IMR-90 (cell line): ENCODE data around the gene NT5C1A. TPM values are rescaled to one million over a fixed set of nuclear protein-coding genes. Genes with fewer than 3 reads are reported as not detected.

Experiments used
- ATAC-seq: fragments of 200-7000 bp; cut with Tn5 transposase; 2 replicates; pipeline ENCODE4 v1.9.1; 2020; ENCODE audit warnings: low read depth, mild to moderate bottlenecking, moderate library complexity
- BruUV-seq: library from RNA; stranded (reverse); fragments of 400-500 nt; replicated peaks from 2 replicates; lab custom pipeline; 2021; lab: Mats Ljungman, UMichigan
- CTCF ChIA-PET: fragments of 300-600 bp; formaldehyde crosslinking; extraction: SDS; loops from one replicate; lab custom pipeline; 2021; ENCODE audit warnings: antibody characterized with exemption; lab: Yijun Ruan, JAX
- POLR2A ChIA-PET: fragments of 300-600 bp; sonication (Branson Sonifier 250); formaldehyde crosslinking; loops from one replicate; lab custom pipeline; 2022; ENCODE audit warnings: antibody characterized with exemption; ENCODE audit not compliant: unreplicated experiment; lab: Charles Lee
- DNase-seq: peaks from one replicate; pipeline ENCODE4 v3.0.0; 2013
- H2AFZ ChIP-seq: replicated peaks from 2 replicates; pipeline ENCODE3; 2013; ENCODE audit warnings: low read length, mild to moderate bottlenecking; ENCODE audit not compliant: poor library complexity
- H2AK5ac ChIP-seq: 2 replicates; pipeline ENCODE4 v1.6.1; 2013; ENCODE audit warnings: low read depth, low read length, inconsistent platforms
- H2AK9ac ChIP-seq: replicated peaks from 2 replicates; pipeline ENCODE3; 2013; ENCODE audit warnings: mild to moderate bottlenecking, low read depth, low read length, moderate library complexity; ENCODE audit not compliant: poor library complexity
- H2BK120ac ChIP-seq: 2 replicates; pipeline ENCODE4 v1.6.1; 2013; ENCODE audit warnings: low read depth, low read length, inconsistent platforms
- H2BK15ac ChIP-seq: 3 replicates; pipeline ENCODE4 v1.6.1; 2013; ENCODE audit warnings: low read depth, low read length, inconsistent platforms
- H2BK20ac ChIP-seq: 2 replicates; pipeline ENCODE4 v1.6.1; 2013; ENCODE audit warnings: low read depth, mild to moderate bottlenecking, inconsistent platforms, low read length, moderate library complexity
- H2BK5ac ChIP-seq: 2 replicates; pipeline ENCODE4 v1.6.1; 2013; ENCODE audit warnings: mild to moderate bottlenecking, low read depth, low read length, inconsistent platforms; ENCODE audit not compliant: poor library complexity, severe bottlenecking
- H3K14ac ChIP-seq: replicated peaks from 2 replicates; pipeline ENCODE4 v1.6.1; 2013; ENCODE audit warnings: low read depth, low read length, inconsistent platforms
- H3K18ac ChIP-seq: 2 replicates; pipeline ENCODE4 v1.6.1; 2013; ENCODE audit warnings: low read depth, low read length, control low read depth
- H3K23ac ChIP-seq: 2 replicates; pipeline ENCODE4 v1.6.1; 2013; ENCODE audit warnings: low read depth, low read length, inconsistent platforms
- H3K27ac ChIP-seq: 2 replicates; pipeline ENCODE4 v1.5.1; 2013; ENCODE audit warnings: mild to moderate bottlenecking, control low read depth, low read length; ENCODE audit not compliant: insufficient read depth
- H3K27me3 ChIP-seq: 2 replicates; pipeline ENCODE4 v1.6.1; 2013; ENCODE audit warnings: low read length; ENCODE audit not compliant: control insufficient read depth, insufficient read depth
- H3K36me3 ChIP-seq: 2 replicates; pipeline ENCODE4 v1.6.1; 2013; ENCODE audit warnings: low read length, mixed read lengths; ENCODE audit not compliant: control insufficient read depth, insufficient read depth
- H3K4ac ChIP-seq: 2 replicates; pipeline ENCODE4 v1.6.1; 2013; ENCODE audit warnings: low read depth, low read length, inconsistent platforms
- H3K4me1 ChIP-seq: 2 replicates; pipeline ENCODE4 v1.6.1; 2013; ENCODE audit warnings: low read length, mixed read lengths; ENCODE audit not compliant: control insufficient read depth, insufficient read depth
- H3K4me2 ChIP-seq: 2 replicates; pipeline ENCODE4 v1.6.1; 2013; ENCODE audit warnings: low read depth, mild to moderate bottlenecking, control low read depth, low read length, moderate library complexity
- H3K4me3 ChIP-seq: 2 replicates; pipeline ENCODE4 v1.5.1; 2013; ENCODE audit warnings: low read depth, mild to moderate bottlenecking, control low read depth, low read length, moderate library complexity; ENCODE audit not compliant: insufficient read depth
- H3K56ac ChIP-seq: 2 replicates; pipeline ENCODE4 v1.6.1; 2013; ENCODE audit warnings: low read length, inconsistent platforms; ENCODE audit not compliant: insufficient read depth; ENCODE audit errors: extremely low read depth
- H3K79me1 ChIP-seq, 2 experiments: 2 replicates each; pipeline ENCODE4 v1.6.1; 2013; ENCODE audit warnings: low read length in 2 of 2, inconsistent platforms in 1 of 2, low read depth in 1 of 2
- H3K9ac ChIP-seq: 2 replicates; pipeline ENCODE4 v1.6.1; 2013; ENCODE audit warnings: low read depth, low read length, control low read depth
- H3K9me1 ChIP-seq: 2 replicates; pipeline ENCODE4 v1.6.1; 2013; ENCODE audit warnings: low read length, inconsistent platforms; ENCODE audit not compliant: insufficient read depth
- H3K9me3 ChIP-seq: 2 replicates; pipeline ENCODE4 v1.6.1; 2013; ENCODE audit warnings: low read length; ENCODE audit not compliant: control insufficient read depth, insufficient read depth
- H4K20me1 ChIP-seq: 2 replicates; pipeline ENCODE4 v1.6.1; 2013; ENCODE audit warnings: low read length, inconsistent platforms; ENCODE audit not compliant: insufficient read depth
- H4K5ac ChIP-seq: 2 replicates; pipeline ENCODE4 v1.6.1; 2013; ENCODE audit warnings: mild to moderate bottlenecking, low read depth, low read length, control low read depth
- H4K8ac ChIP-seq, 2 experiments: 2 replicates each; pipeline ENCODE4 v1.6.1; 2013; ENCODE audit warnings: low read depth in 2 of 2, low read length in 2 of 2, control low read depth in 1 of 2, inconsistent platforms in 1 of 2
- H4K91ac ChIP-seq: 2 replicates; pipeline ENCODE4 v1.6.1; 2013; ENCODE audit warnings: low read depth, low read length, inconsistent platforms; ENCODE audit not compliant: insufficient read depth
- BHLHE40 ChIP-seq: fragments of 150-350 bp; IDR thresholded peaks from 2 replicates; pipeline ENCODE4 v1.6.1; 2016; ENCODE audit warnings: mild to moderate bottlenecking, low read depth, low read length
- CEBPB ChIP-seq: IDR thresholded peaks from 2 replicates; pipeline ENCODE4 v1.6.1; 2012; ENCODE audit warnings: low read depth, low read length, improper control_type of control experiment
- CHD1 ChIP-seq: IDR thresholded peaks from 2 replicates; pipeline ENCODE4 v1.6.1; 2012; ENCODE audit warnings: low read depth, low read length, improper control_type of control experiment
- FOS ChIP-seq: fragments of 150-350 bp; IDR thresholded peaks from 2 replicates; pipeline ENCODE4 v1.6.1; 2016; ENCODE audit warnings: low read depth, low read length
- MAFK ChIP-seq: IDR thresholded peaks from 2 replicates; pipeline ENCODE4 v1.6.1; 2012; ENCODE audit warnings: low read depth, low read length, improper control_type of control experiment
- MAZ ChIP-seq: IDR thresholded peaks from 2 replicates; pipeline ENCODE4 v1.6.1; 2012; ENCODE audit warnings: low read depth, mild to moderate bottlenecking, low read length, improper control_type of control experiment, moderate library complexity, borderline replicate concordance
- MXI1 ChIP-seq: IDR thresholded peaks from 2 replicates; pipeline ENCODE4 v1.6.1; 2012; ENCODE audit warnings: low read depth, mild to moderate bottlenecking, low read length, moderate library complexity, borderline replicate concordance
- NFE2L2 ChIP-seq: fragments of 150-350 bp; IDR thresholded peaks from 2 replicates; pipeline ENCODE4 v1.6.1; 2016; ENCODE audit warnings: low read depth, mild to moderate bottlenecking, low read length
- POLR2A ChIP-seq: IDR thresholded peaks from 2 replicates; pipeline ENCODE4 v1.6.1; 2012; ENCODE audit warnings: mild to moderate bottlenecking, low read depth, low read length
- RAD21 ChIP-seq: IDR thresholded peaks from 2 replicates; pipeline ENCODE4 v1.6.1; 2012; ENCODE audit warnings: low read length, improper control_type of control experiment
- RCOR1 ChIP-seq: IDR thresholded peaks from 2 replicates; pipeline ENCODE4 v1.6.1; 2012; ENCODE audit warnings: mild to moderate bottlenecking, low read length, improper control_type of control experiment; ENCODE audit not compliant: insufficient replicate concordance
- RFX5 ChIP-seq: IDR thresholded peaks from 2 replicates; pipeline ENCODE4 v1.8.0; 2012; ENCODE audit warnings: low read depth, mild to moderate bottlenecking, low read length, moderate library complexity
- SMC3 ChIP-seq: fragments of 150-350 bp; IDR thresholded peaks from 2 replicates; pipeline ENCODE4 v1.6.1; 2016; ENCODE audit warnings: low read depth, mild to moderate bottlenecking, antibody characterized with exemption, low read length, moderate library complexity
- WGBS, 2 experiments: methylation state at CpG; one replicate each; pipeline versions ENCODE4 v1.1.5 to v1.1.7; 2013; ENCODE audit warnings: missing lambda C conversion rate in 2 of 2; ENCODE audit not compliant: insufficient read length in 1 of 2; ENCODE audit errors: extremely low coverage in 2 of 2; 5-methylcytosine and 5-hydroxymethylcytosine counted together
- dilution Hi-C: fragments of 300-500 bp; cut with HindIII; formaldehyde crosslinking; loops from one replicate; pipeline ENCODE4 v1.14.3; 2018; ENCODE audit warnings: low sequenced_read_pairs; ENCODE audit not compliant: unreplicated experiment
- in situ Hi-C: fragments of 300-500 bp; cut with MboI; formaldehyde crosslinking; loops from 3 replicates; pipeline ENCODE4 v1.14.3; 2019; ENCODE audit warnings: low sequenced_read_pairs, inconsistent platforms, mixed read lengths
- intact Hi-C: fragments of 100-400 bp; cut with micrococcal nuclease; formaldehyde crosslinking; loops from 2 replicates; pipeline ENCODE4 v1.10.0; 2022
- polyA plus RNA-seq, 3 experiments: library from polyadenylated mRNA; depleted of rRNA; stranded (reverse); fragments of >200 nt; gene quantifications; 2 replicates each; pipeline ENCODE4 v1.2.3, GENCODE V29; 2012; ENCODE audit warnings: low replicate concordance in 1 of 3
- total RNA-seq: library from RNA; depleted of rRNA; stranded (reverse); fragments of >200 nt; gene quantifications from 2 replicates; pipeline ENCODE4 v1.2.3, GENCODE V29; 2012
- TF ChIP-seq, protein P1 (sequence below): conservative IDR thresholded peaks from 2 replicates; pipeline ENCODE4 v1.5.1; 2012; ENCODE audit warnings: mild to moderate bottlenecking, low read depth, low read length, improper control_type of control experiment
- TF ChIP-seq, protein P2 (sequence below): fragments of 150-350 bp; IDR thresholded peaks from 2 replicates; pipeline ENCODE4 v1.6.1; 2017; ENCODE audit warnings: mild to moderate bottlenecking, antibody characterized with exemption, low read length, low read depth
- TF ChIP-seq, protein P3 (sequence below): fragments of 150-350 bp; IDR thresholded peaks from 2 replicates; pipeline ENCODE4 v1.6.1; 2016; ENCODE audit warnings: low read depth, mild to moderate bottlenecking, low read length, moderate library complexity, borderline replicate concordance

Gene NT5C1A
- total and polyA plus RNA-seq, 2 of the 4 experiments (the other 2 are of a cell fraction) = not detected

DNA sequence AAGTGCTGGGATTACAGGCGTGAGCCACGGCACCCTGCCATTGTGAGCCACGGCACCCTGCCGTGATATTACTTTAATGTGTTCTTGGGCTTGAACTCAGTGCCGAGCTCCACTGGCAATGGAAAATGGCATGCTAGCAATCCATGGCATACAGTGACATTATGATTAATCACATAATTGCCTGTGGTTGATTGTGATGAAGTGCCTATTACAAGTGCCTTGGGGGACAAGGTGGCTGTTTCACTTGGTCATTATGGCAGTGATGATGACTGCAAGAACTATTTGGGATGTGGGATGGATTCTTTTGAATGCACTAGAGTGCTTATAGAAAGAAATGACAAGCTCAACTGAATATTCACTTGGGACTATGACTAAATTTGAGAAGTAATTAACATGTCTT, 41.6 kb upstream of the NT5C1A start:
- Histone ChIP-seq H3K4me3 (no peak overlapping the region), H3K4ac (no peak overlapping the region), H3K9ac (no peak overlapping the region), H2AK9ac (no peak overlapping the region), H3K56ac (no peak overlapping the region), H2AFZ (no peak overlapping the region), H3K27ac (no peak overlapping the region), H3K79me1 (no peaks in the 10 kb centered on the region), H4K91ac (no peak overlapping the region), H3K36me3 (no peaks in the 10 kb centered on the region), H4K5ac (no peak overlapping the region), H2AK5ac (no peak overlapping the region), H3K9me3 (no peaks in the 10 kb centered on the region; the same call in 1 of the 2 replicates), H3K9me1 (no peaks in the 10 kb centered on the region), H3K4me2 (no peak overlapping the region), H3K27me3 (peaks cover 68% of the 10 kb centered on the region), H3K23ac (no peak overlapping the region), H2BK5ac (no peak overlapping the region), H2BK120ac (no peak overlapping the region), H2BK20ac (no peak overlapping the region), H4K20me1 (no peaks in the 10 kb centered on the region), H2BK15ac (no peak overlapping the region), H4K8ac (no peak overlapping the region), H3K4me1 (no peaks in the 10 kb centered on the region), H3K14ac (no peak overlapping the region), H3K18ac (no peak overlapping the region)
- intact Hi-C loops = loop anchor here (5.0 kb wide), 1 partner anchor 41 kb away; the partner anchor contains the start of gene NT5C1A
- CTCF ChIA-PET = interaction anchor here (2.0 kb wide), 1 partner anchor 107 kb away, joined by 5 read pairs; no protein-coding TSS in a partner anchor
- in situ Hi-C loops = loop anchor here (10.0 kb wide), 2 partner anchors 119 to 209 kb away; no protein-coding TSS in a partner anchor
- no peak for ATAC-seq
- no peak for TF ChIP-seq SMC3
- TF ChIP-seq, protein P1, sequence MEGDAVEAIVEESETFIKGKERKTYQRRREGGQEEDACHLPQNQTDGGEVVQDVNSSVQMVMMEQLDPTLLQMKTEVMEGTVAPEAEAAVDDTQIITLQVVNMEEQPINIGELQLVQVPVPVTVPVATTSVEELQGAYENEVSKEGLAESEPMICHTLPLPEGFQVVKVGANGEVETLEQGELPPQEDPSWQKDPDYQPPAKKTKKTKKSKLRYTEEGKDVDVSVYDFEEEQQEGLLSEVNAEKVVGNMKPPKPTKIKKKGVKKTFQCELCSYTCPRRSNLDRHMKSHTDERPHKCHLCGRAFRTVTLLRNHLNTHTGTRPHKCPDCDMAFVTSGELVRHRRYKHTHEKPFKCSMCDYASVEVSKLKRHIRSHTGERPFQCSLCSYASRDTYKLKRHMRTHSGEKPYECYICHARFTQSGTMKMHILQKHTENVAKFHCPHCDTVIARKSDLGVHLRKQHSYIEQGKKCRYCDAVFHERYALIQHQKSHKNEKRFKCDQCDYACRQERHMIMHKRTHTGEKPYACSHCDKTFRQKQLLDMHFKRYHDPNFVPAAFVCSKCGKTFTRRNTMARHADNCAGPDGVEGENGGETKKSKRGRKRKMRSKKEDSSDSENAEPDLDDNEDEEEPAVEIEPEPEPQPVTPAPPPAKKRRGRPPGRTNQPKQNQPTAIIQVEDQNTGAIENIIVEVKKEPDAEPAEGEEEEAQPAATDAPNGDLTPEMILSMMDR = no peak
- TF ChIP-seq, protein P2, sequence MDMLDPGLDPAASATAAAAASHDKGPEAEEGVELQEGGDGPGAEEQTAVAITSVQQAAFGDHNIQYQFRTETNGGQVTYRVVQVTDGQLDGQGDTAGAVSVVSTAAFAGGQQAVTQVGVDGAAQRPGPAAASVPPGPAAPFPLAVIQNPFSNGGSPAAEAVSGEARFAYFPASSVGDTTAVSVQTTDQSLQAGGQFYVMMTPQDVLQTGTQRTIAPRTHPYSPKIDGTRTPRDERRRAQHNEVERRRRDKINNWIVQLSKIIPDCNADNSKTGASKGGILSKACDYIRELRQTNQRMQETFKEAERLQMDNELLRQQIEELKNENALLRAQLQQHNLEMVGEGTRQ = no peak
- TF ChIP-seq RCOR1 = no peak
- TF ChIP-seq MAFK = no peak
- TF ChIP-seq FOS = no peak
- no peak for TF ChIP-seq NFE2L2
- no peak for TF ChIP-seq CHD1
- TF ChIP-seq, protein P3, sequence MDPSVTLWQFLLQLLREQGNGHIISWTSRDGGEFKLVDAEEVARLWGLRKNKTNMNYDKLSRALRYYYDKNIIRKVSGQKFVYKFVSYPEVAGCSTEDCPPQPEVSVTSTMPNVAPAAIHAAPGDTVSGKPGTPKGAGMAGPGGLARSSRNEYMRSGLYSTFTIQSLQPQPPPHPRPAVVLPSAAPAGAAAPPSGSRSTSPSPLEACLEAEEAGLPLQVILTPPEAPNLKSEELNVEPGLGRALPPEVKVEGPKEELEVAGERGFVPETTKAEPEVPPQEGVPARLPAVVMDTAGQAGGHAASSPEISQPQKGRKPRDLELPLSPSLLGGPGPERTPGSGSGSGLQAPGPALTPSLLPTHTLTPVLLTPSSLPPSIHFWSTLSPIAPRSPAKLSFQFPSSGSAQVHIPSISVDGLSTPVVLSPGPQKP = no peak
- no peak for TF ChIP-seq MXI1
- TF ChIP-seq RFX5 = no peak
- TF ChIP-seq CEBPB = no peak
- TF ChIP-seq MAZ = no peak
- TF ChIP-seq POLR2A = no peak
- no peak for TF ChIP-seq RAD21
- no peak for TF ChIP-seq BHLHE40
- dilution Hi-C loops = no loop called here
- 76% methylated on average over 5 of the region's 5 CpGs; no CpG with 5 or more reads in 1 of the 2 experiments for WGBS, 2 experiments
- POLR2A ChIA-PET = no interaction called here
- no TSS peak for BruUV-seq
- no peak for DNase-seq
